H9 (cell line): Measurements from ENCODE around the gene DLG1. TPM values are rescaled to one million over a fixed set of nuclear protein-coding genes. Genes with fewer than 3 reads are reported as not detected.

Source experiments
- DNase-seq: peaks from one replicate; pipeline ENCODE4 v3.0.0-alpha.2; 2017
- H2AFZ ChIP-seq: one replicate; pipeline ENCODE4 v1.6.1; 2013; ENCODE audit warnings: mild to moderate bottlenecking, low read length, control low read depth, moderate library complexity
- H2AK5ac ChIP-seq: 2 replicates; pipeline ENCODE4 v1.6.1; 2013; ENCODE audit warnings: low read length, control low read depth, mixed read lengths; ENCODE audit not compliant: insufficient read length
- H2BK120ac ChIP-seq: one replicate; pipeline ENCODE4 v1.6.1; 2013; ENCODE audit warnings: low read depth, mild to moderate bottlenecking, low read length, control low read depth, inconsistent platforms; ENCODE audit not compliant: poor library complexity, severe bottlenecking
- H2BK12ac ChIP-seq: 2 replicates; pipeline ENCODE4 v1.6.1; 2013; ENCODE audit warnings: low read length, control low read depth, mixed read lengths, low read depth; ENCODE audit not compliant: insufficient read length
- H2BK15ac ChIP-seq: 2 replicates; pipeline ENCODE4 v1.6.1; 2013; ENCODE audit warnings: low read depth, low read length, control low read depth
- H2BK20ac ChIP-seq: one replicate; pipeline ENCODE4 v1.6.1; 2013; ENCODE audit warnings: low read depth, mild to moderate bottlenecking, low read length, control low read depth, inconsistent platforms; ENCODE audit not compliant: poor library complexity, severe bottlenecking
- H2BK5ac ChIP-seq: 2 replicates; pipeline ENCODE4 v1.6.1; 2013; ENCODE audit warnings: low read length, control low read depth, mixed read lengths; ENCODE audit not compliant: insufficient read length
- H3K14ac ChIP-seq: 2 replicates; pipeline ENCODE4 v1.6.1; 2013; ENCODE audit warnings: low read length, control low read depth; ENCODE audit not compliant: insufficient read depth
- H3K18ac ChIP-seq: 2 replicates; pipeline ENCODE4 v1.6.1; 2013; ENCODE audit warnings: low read depth, mild to moderate bottlenecking, mixed read lengths, low read length, control low read depth; ENCODE audit not compliant: insufficient read length
- H3K23ac ChIP-seq: 2 replicates; pipeline ENCODE4 v1.6.1; 2013; ENCODE audit warnings: low read length, control low read depth, mixed read lengths, low read depth; ENCODE audit not compliant: insufficient read length
- H3K23me2 ChIP-seq: 2 replicates; pipeline ENCODE4 v1.6.1; 2013; ENCODE audit warnings: low read depth, mild to moderate bottlenecking, mixed read lengths, low read length, control low read depth; ENCODE audit not compliant: insufficient read length, poor library complexity, severe bottlenecking
- H3K27ac ChIP-seq: 2 replicates; pipeline ENCODE4 v1.5.1; 2013; ENCODE audit warnings: low read length, control low read depth, mixed read lengths, low read depth; ENCODE audit not compliant: insufficient read length
- H3K27me3 ChIP-seq: 2 replicates; pipeline ENCODE4 v1.6.1; 2013; ENCODE audit warnings: low read length, control low read depth, inconsistent platforms; ENCODE audit not compliant: insufficient read depth
- H3K4ac ChIP-seq: 2 replicates; pipeline ENCODE4 v1.6.1; 2013; ENCODE audit warnings: low read depth, mild to moderate bottlenecking, control low read depth, inconsistent platforms, low read length, moderate library complexity
- H3K4me1 ChIP-seq: 2 replicates; pipeline ENCODE4 v1.6.1; 2013; ENCODE audit warnings: low read length, control low read depth, inconsistent platforms; ENCODE audit not compliant: insufficient read depth
- H3K4me2 ChIP-seq: 2 replicates; pipeline ENCODE4 v1.6.1; 2013; ENCODE audit warnings: low read length, control low read depth, mixed read lengths; ENCODE audit not compliant: insufficient read length, insufficient read depth
- H3K56ac ChIP-seq: 2 replicates; pipeline ENCODE4 v1.6.1; 2013; ENCODE audit warnings: low read depth, mild to moderate bottlenecking, mixed read lengths, low read length, control low read depth; ENCODE audit not compliant: insufficient read length
- H3K79me1 ChIP-seq: 2 replicates; pipeline ENCODE4 v1.6.1; 2013; ENCODE audit warnings: low read depth, mild to moderate bottlenecking, moderate library complexity, low read length, control low read depth, inconsistent platforms; ENCODE audit not compliant: insufficient read depth, poor library complexity, severe bottlenecking
- H3K79me2 ChIP-seq: 2 replicates; pipeline ENCODE4 v1.6.1; 2013; ENCODE audit warnings: low read length, control low read depth, inconsistent platforms; ENCODE audit not compliant: insufficient read depth
- H3K9ac ChIP-seq: 2 replicates; pipeline ENCODE4 v1.6.1; 2013; ENCODE audit warnings: low read length, control low read depth, mixed read lengths; ENCODE audit not compliant: insufficient read length; ENCODE audit errors: extremely low read depth
- H3K9me3 ChIP-seq: one replicate; pipeline ENCODE4 v1.6.1; 2013; ENCODE audit warnings: low read depth, low read length, inconsistent platforms; ENCODE audit not compliant: control insufficient read depth
- H3T11ph ChIP-seq: one replicate; pipeline ENCODE4 v1.6.1; 2013; ENCODE audit warnings: mild to moderate bottlenecking, low read length, control low read depth, inconsistent platforms
- H4K20me1 ChIP-seq: one replicate; pipeline ENCODE4 v1.6.1; 2013; ENCODE audit not compliant: control insufficient read depth, insufficient read length, insufficient read depth
- H4K5ac ChIP-seq: 2 replicates; pipeline ENCODE4 v1.6.1; 2013; ENCODE audit warnings: low read depth, mild to moderate bottlenecking, mixed read lengths, low read length, control low read depth; ENCODE audit not compliant: insufficient read length
- H4K8ac ChIP-seq: replicated peaks from 2 replicates; pipeline ENCODE4 v1.6.1; 2013; ENCODE audit warnings: low read length, control low read depth, mixed read lengths, low read depth; ENCODE audit not compliant: insufficient read length
- H4K91ac ChIP-seq: 2 replicates; pipeline ENCODE4 v1.6.1; 2013; ENCODE audit warnings: low read depth, mild to moderate bottlenecking, moderate library complexity, mixed read lengths, low read length, control low read depth; ENCODE audit not compliant: insufficient read length
- H3K27ac Mint-ChIP-seq, 3 experiments: 2 replicates in 2 of 3; 3 replicates in 1 of 3; pipeline ENCODE4 v1.8.0; 2020 to 2021; ENCODE audit warnings: mixed read lengths in 3 of 3, mild to moderate bottlenecking in 1 of 3, moderate library complexity in 1 of 3
- H3K27me3 Mint-ChIP-seq: 2 replicates; pipeline ENCODE4 v1.8.0; 2021; ENCODE audit warnings: low read depth, mild to moderate bottlenecking, moderate library complexity, mixed read lengths
- H3K36me3 Mint-ChIP-seq, 3 experiments: 2 replicates in 2 of 3; 3 replicates in 1 of 3; pipeline ENCODE4 v1.8.0; 2020 to 2021; ENCODE audit warnings: low read depth in 3 of 3, mixed read lengths in 3 of 3; ENCODE audit not compliant: insufficient read depth in 1 of 3
- H3K4me1 Mint-ChIP-seq, 2 experiments: 2 replicates each; pipeline ENCODE4 v1.8.0; 2020; ENCODE audit warnings: mixed read lengths in 2 of 2
- H3K4me3 Mint-ChIP-seq, 2 experiments: 2 replicates in 1 of 2; 3 replicates in 1 of 2; pipeline ENCODE4 v1.8.0; 2020 to 2021; ENCODE audit warnings: mild to moderate bottlenecking in 2 of 2, mixed read lengths in 2 of 2, moderate library complexity in 1 of 2
- H3K9me3 Mint-ChIP-seq, 2 experiments: 2 replicates in 1 of 2; 3 replicates in 1 of 2; pipeline ENCODE4 v1.8.0; 2020; ENCODE audit warnings: mild to moderate bottlenecking in 2 of 2, mixed read lengths in 2 of 2, moderate library complexity in 1 of 2
- CTCF ChIP-seq: fragments of 200-600 bp; sonication (generic); conservative IDR thresholded peaks from 3 replicates; pipeline ENCODE4 v1.8.0; 2021; ENCODE audit warnings: antibody characterized with exemption, mild to moderate bottlenecking
- WGBS: extraction: QIAGEN DNeasy Blood & Tissue Kit; methylation state at CpG from one replicate; pipeline ENCODE4 v1.1.7; 2013; ENCODE audit warnings: missing lambda C conversion rate, low lambda C conversion rate, mixed read lengths; ENCODE audit not compliant: insufficient read length; ENCODE audit errors: extremely low coverage; 5-methylcytosine and 5-hydroxymethylcytosine counted together
- total RNA-seq: library from RNA; stranded (reverse); gene quantifications from 2 replicates; pipeline ENCODE4 v1.2.1, GENCODE V29; 2021

Gene DLG1
- total RNA-seq, 1 experiment from 2014 or later, result 84.1 TPM

GRCh38 chr3:197283045-197283444, 15.4 kb downstream of the DLG1 start:
- peaks cover 37 to 60% (median 53%) of the 10 kb centered on the region in 3 experiments for H3K36me3 Mint-ChIP-seq

More at GRCh38 chr3:197283045-197283444, 15.4 kb downstream of the DLG1 start:
- Histone ChIP-seq H2BK20ac (no peak overlapping the region), H3K79me1 (no peaks in the 10 kb centered on the region), H2BK15ac (no peak overlapping the region), H3K27me3 (no peaks in the 10 kb centered on the region), H3K18ac (no peak overlapping the region), H4K8ac (no peak overlapping the region), H4K20me1 (no peaks in the 10 kb centered on the region), H3K4me1 (no peaks in the 10 kb centered on the region), H2AK5ac (no peak overlapping the region), H3K23ac (no peak overlapping the region), H3K56ac (no peak overlapping the region), H3K4me2 (no peak overlapping the region), H4K5ac (no peak overlapping the region), H4K91ac (no peak overlapping the region), H2AFZ (no peak overlapping the region), H2BK12ac (no peak overlapping the region), H3K14ac (no peak overlapping the region), H3T11ph (no peak overlapping the region), H3K9me3 (no peaks in the 10 kb centered on the region), H3K4ac (no peak overlapping the region), H2BK5ac (no peak overlapping the region), H3K23me2 (no peaks in the 10 kb centered on the region), H2BK120ac (no peak overlapping the region), H3K27ac (no peak overlapping the region), H3K9ac (no peak overlapping the region), H3K79me2 (peaks cover 2% of the 10 kb centered on the region; the same call in 1 of the 2 replicates)
- H3K27ac Mint-ChIP-seq, result no peak overlapping the region
- H3K27me3 Mint-ChIP-seq, result no peaks in the 10 kb centered on the region
- no peak for TF ChIP-seq CTCF
- no peaks in the 10 kb centered on the region for H3K4me1 Mint-ChIP-seq
- peaks cover 0 to 3% of the 10 kb centered on the region in 2 experiments; a peak in 3 of 5 replicates for H3K9me3 Mint-ChIP-seq
- DNase-seq, result no peak
- H3K4me3 Mint-ChIP-seq, result no peak overlapping the region
- WGBS, result no CpG with 5 or more reads among the region's 2 CpGs
